Coronary artery (tissue), 2 donors: ENCODE data around the gene PLXNA2.

ENCODE experiments used
- DNase-seq: peaks from one replicate; pipeline ENCODE4 v3.0.0-alpha.2; 2017; ENCODE audit warnings: low spot score
- H3K27ac ChIP-seq, 2 donors: fragments of 200-600 bp; sonication (generic); one replicate each; pipeline ENCODE4 v1.5.1; 2016 to 2019
- H3K4me3 ChIP-seq: fragments of 200-600 bp; sonication (generic); 2 replicates; pipeline ENCODE4 v1.5.1; 2016; ENCODE audit warnings: mild to moderate bottlenecking, moderate library complexity
- CTCF ChIP-seq: fragments of 200-600 bp; sonication (generic); IDR thresholded peaks from one replicate; pipeline ENCODE4 v1.5.1; 2019; ENCODE audit warnings: antibody characterized with exemption

The PLXNA2 gene

DNA sequence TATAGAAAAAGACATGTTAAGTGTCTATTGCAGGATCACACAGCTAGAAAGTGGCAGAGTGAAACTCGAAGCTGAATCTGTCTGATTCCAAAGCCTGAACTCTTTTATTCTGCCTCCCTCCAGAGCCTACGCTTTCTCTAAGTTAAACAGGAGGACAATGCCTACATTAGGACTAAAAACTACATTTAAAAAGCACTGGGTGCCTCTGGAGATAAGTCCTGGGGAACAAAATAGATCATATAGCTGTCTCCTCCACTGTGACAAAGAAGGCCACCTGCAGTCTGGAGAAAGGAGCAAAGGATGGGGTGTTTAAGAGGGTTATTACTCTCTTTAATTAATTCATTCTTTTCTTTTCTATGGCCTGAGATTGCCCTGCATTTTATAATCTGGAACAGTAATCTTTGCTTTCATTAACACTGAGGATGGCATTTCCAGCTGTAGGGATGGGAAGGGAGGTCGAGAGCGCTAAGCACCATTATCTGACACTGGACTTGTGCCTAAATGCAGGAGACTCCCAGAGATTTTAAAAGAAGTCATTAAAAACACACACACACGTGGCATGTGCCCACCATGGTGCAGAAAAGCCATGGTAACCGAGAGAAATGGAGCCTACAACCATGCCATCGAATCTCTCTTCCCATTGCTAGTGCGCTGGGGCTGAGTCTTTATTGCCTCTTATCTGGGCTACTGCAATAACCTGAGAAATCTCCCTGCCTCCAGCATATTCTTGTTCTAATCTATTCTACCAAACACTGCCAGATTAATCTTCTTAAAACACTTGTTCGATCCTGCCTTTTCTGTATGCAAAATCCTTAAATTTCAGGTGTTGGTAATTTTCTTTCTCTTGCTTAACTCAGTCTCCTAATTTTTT lies 92.2 kb downstream of the PLXNA2 start:
- H3K4me3 ChIP-seq = no peak overlapping the region
- no peak for TF ChIP-seq CTCF
- H3K27ac ChIP-seq = no peak overlapping the region
- DNase-seq = no peak

GRCh38 chr1:208150833-208151458 lies 93.2 kb downstream of the PLXNA2 start:
- DNase-seq = no peak
- no peak overlapping the region for H3K27ac ChIP-seq
- TF ChIP-seq CTCF = no peak
- no peak overlapping the region for H3K4me3 ChIP-seq

- DNase-seq = no peak
- no peak for TF ChIP-seq CTCF
- Histone ChIP-seq H3K4me3 (no peak overlapping the region), H3K27ac (no peak overlapping the region)
These were observed 94.2 kb downstream of the PLXNA2 start for GRCh38 chr1:208149776-208150514.

GRCh38 chr1:208149213-208149612 lies 95.0 kb downstream of the PLXNA2 start:
- TF ChIP-seq CTCF = no peak
- no peak overlapping the region for H3K27ac ChIP-seq
- H3K4me3 ChIP-seq = no peak overlapping the region

DNA sequence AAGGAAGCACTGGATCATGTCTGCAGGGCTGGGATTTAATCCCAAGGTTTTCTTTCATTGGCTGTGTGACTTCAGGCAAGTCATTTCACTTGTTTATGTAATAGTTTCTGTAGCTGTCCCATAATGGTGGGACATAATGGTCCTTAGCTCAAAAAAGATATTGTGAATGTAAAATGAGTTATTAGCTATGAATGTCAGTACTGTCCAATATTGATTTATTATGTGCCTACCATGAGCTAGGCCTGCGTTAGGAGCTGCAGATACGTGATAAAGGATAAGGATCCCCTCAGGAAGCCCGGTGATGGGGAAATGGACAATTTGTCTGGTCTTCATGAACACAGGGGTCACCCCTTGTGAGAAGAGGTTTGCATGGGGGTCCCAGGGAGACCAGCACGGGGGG lies 95.8 kb downstream of the PLXNA2 start:
- Histone ChIP-seq H3K27ac (no peak overlapping the region), H3K4me3 (no peak overlapping the region)
- TF ChIP-seq CTCF = no peak
- DNase-seq = no peak

More at GRCh38 chr1:208149213-208149612, 95.0 kb downstream of the PLXNA2 start:
- no peak for DNase-seq

DNA sequence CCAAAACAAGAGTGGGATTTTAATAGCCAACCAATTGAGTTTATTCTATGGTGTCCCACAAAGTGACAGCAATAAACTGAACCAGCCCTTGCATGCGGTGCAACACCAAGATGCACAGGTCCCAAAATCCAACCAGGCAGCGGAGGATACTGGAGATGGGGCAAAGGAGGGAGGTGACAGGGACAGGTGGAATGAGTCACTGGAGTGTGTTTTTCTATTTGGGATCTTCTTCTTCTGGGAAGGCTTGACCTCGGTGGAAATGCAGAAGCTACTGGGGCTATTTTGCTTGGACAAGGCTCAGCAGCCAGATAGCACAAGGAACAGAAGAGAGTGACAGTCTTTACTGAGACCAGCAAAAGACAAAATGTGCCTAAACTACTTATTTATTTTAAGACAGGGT lies 97.5 kb downstream of the PLXNA2 start:
- no peak overlapping the region for H3K27ac ChIP-seq
- DNase-seq = no peak
- no peak for TF ChIP-seq CTCF
- no peak overlapping the region for H3K4me3 ChIP-seq
